ENCODE data around the gene HNRNPUL1. TPM values are rescaled to one million over a fixed set of nuclear protein-coding genes. Genes with fewer than 3 reads are reported as not detected.

The HNRNPUL1 gene
- total and polyA plus RNA-seq, 2 experiments from 2014 or later, result 204 to 207 TPM

- H3K27ac Mint-ChIP-seq, result no peak overlapping the region
- no peak for ATAC-seq
- peaks cover 3% of the 10 kb centered on the region for H3K27me3 Mint-ChIP-seq (ENCODE audit: insufficient read depth, low read depth, poor library complexity)
- no peaks in the 10 kb centered on the region for H3K36me3 Mint-ChIP-seq (ENCODE audit: low read depth)
- no peaks in the 10 kb centered on the region for H3K9me3 Mint-ChIP-seq
- Histone ChIP-seq H3K36me3 (ENCODE audit: insufficient read depth) (no peaks in the 10 kb centered on the region; the same call in none of the 2 replicates), H4K20me1 (replicated peaks; ENCODE audit: insufficient read depth) (no peaks in the 10 kb centered on the region), H3K79me2 (replicated peaks; ENCODE audit: insufficient read depth) (no peaks in the 10 kb centered on the region), H3K9me2 (ENCODE audit: insufficient read depth) (no peaks in the 10 kb centered on the region), H3K27ac (ENCODE audit: low read depth) (no peak overlapping the region), H3K4me2 (no peak overlapping the region), H3F3A (replicated peaks; ENCODE audit: low read depth) (0 out of 2 replicates have a peak, but pooled peaks cover 4% of the 10 kb centered on the region), H3K27me3 (ENCODE audit: insufficient read depth) (no peaks in the 10 kb centered on the region), H3K4me3 (no peak overlapping the region), H3K4me1 (ENCODE audit: insufficient read depth) (no peaks in the 10 kb centered on the region), H2AFZ (no peak overlapping the region)
- no peak for TF ChIP-seq ZNF331 (CRISPR knock-in tag; IDR thresholded peaks at IDR 0.05; ENCODE audit: low read depth)
- TF ChIP-seq CREB1 (CRISPR knock-in tag; IDR thresholded peaks at IDR 0.05; ENCODE audit: low read depth), result no peak
- TF ChIP-seq JUNB (IDR thresholded peaks at IDR 0.05; ENCODE audit: unreplicated experiment), result no peak
- no peak for TF ChIP-seq EZH2phosphoT487 (IDR thresholded peaks at IDR 0.05; ENCODE audit: unreplicated experiment)
- TF ChIP-seq, protein P1, sequence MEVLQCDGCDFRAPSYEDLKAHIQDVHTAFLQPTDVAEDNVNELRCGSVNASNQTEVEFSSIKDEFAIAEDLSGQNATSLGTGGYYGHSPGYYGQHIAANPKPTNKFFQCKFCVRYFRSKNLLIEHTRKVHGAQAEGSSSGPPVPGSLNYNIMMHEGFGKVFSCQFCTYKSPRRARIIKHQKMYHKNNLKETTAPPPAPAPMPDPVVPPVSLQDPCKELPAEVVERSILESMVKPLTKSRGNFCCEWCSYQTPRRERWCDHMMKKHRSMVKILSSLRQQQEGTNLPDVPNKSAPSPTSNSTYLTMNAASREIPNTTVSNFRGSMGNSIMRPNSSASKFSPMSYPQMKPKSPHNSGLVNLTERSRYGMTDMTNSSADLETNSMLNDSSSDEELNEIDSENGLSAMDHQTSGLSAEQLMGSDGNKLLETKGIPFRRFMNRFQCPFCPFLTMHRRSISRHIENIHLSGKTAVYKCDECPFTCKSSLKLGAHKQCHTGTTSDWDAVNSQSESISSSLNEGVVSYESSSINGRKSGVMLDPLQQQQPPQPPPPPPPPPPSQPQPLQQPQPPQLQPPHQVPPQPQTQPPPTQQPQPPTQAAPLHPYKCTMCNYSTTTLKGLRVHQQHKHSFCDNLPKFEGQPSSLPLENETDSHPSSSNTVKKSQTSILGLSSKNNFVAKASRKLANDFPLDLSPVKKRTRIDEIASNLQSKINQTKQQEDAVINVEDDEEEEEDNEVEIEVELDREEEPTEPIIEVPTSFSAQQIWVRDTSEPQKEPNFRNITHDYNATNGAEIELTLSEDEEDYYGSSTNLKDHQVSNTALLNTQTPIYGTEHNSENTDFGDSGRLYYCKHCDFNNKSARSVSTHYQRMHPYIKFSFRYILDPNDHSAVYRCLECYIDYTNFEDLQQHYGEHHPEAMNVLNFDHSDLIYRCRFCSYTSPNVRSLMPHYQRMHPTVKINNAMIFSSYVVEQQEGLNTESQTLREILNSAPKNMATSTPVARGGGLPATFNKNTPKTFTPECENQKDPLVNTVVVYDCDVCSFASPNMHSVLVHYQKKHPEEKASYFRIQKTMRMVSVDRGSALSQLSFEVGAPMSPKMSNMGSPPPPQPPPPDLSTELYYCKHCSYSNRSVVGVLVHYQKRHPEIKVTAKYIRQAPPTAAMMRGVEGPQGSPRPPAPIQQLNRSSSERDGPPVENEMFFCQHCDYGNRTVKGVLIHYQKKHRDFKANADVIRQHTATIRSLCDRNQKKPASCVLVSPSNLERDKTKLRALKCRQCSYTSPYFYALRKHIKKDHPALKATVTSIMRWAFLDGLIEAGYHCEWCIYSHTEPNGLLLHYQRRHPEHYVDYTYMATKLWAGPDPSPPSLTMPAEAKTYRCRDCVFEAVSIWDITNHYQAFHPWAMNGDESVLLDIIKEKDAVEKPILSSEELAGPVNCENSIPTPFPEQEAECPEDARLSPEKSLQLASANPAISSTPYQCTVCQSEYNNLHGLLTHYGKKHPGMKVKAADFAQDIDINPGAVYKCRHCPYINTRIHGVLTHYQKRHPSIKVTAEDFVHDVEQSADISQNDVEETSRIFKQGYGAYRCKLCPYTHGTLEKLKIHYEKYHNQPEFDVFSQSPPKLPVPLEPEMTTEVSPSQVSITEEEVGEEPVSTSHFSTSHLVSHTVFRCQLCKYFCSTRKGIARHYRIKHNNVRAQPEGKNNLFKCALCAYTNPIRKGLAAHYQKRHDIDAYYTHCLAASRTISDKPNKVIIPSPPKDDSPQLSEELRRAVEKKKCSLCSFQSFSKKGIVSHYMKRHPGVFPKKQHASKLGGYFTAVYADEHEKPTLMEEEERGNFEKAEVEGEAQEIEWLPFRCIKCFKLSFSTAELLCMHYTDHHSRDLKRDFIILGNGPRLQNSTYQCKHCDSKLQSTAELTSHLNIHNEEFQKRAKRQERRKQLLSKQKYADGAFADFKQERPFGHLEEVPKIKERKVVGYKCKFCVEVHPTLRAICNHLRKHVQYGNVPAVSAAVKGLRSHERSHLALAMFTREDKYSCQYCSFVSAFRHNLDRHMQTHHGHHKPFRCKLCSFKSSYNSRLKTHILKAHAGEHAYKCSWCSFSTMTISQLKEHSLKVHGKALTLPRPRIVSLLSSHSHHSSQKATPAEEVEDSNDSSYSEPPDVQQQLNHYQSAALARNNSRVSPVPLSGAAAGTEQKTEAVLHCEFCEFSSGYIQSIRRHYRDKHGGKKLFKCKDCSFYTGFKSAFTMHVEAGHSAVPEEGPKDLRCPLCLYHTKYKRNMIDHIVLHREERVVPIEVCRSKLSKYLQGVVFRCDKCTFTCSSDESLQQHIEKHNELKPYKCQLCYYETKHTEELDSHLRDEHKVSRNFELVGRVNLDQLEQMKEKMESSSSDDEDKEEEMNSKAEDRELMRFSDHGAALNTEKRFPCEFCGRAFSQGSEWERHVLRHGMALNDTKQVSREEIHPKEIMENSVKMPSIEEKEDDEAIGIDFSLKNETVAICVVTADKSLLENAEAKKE (CRISPR knock-in tag; IDR thresholded peaks at IDR 0.05), result no peak
- TF ChIP-seq, protein P2, sequence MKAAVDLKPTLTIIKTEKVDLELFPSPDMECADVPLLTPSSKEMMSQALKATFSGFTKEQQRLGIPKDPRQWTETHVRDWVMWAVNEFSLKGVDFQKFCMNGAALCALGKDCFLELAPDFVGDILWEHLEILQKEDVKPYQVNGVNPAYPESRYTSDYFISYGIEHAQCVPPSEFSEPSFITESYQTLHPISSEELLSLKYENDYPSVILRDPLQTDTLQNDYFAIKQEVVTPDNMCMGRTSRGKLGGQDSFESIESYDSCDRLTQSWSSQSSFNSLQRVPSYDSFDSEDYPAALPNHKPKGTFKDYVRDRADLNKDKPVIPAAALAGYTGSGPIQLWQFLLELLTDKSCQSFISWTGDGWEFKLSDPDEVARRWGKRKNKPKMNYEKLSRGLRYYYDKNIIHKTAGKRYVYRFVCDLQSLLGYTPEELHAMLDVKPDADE (IDR thresholded peaks at IDR 0.05), result no peak
- no peak for TF ChIP-seq NANOG (IDR thresholded peaks at IDR 0.05; ENCODE audit: borderline replicate concordance)
- TF ChIP-seq, protein P3, sequence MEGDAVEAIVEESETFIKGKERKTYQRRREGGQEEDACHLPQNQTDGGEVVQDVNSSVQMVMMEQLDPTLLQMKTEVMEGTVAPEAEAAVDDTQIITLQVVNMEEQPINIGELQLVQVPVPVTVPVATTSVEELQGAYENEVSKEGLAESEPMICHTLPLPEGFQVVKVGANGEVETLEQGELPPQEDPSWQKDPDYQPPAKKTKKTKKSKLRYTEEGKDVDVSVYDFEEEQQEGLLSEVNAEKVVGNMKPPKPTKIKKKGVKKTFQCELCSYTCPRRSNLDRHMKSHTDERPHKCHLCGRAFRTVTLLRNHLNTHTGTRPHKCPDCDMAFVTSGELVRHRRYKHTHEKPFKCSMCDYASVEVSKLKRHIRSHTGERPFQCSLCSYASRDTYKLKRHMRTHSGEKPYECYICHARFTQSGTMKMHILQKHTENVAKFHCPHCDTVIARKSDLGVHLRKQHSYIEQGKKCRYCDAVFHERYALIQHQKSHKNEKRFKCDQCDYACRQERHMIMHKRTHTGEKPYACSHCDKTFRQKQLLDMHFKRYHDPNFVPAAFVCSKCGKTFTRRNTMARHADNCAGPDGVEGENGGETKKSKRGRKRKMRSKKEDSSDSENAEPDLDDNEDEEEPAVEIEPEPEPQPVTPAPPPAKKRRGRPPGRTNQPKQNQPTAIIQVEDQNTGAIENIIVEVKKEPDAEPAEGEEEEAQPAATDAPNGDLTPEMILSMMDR (conservative IDR thresholded peaks at IDR 0.05; ENCODE audit: low read depth in 2 of 2), result no peak
- TF ChIP-seq, protein P4, sequence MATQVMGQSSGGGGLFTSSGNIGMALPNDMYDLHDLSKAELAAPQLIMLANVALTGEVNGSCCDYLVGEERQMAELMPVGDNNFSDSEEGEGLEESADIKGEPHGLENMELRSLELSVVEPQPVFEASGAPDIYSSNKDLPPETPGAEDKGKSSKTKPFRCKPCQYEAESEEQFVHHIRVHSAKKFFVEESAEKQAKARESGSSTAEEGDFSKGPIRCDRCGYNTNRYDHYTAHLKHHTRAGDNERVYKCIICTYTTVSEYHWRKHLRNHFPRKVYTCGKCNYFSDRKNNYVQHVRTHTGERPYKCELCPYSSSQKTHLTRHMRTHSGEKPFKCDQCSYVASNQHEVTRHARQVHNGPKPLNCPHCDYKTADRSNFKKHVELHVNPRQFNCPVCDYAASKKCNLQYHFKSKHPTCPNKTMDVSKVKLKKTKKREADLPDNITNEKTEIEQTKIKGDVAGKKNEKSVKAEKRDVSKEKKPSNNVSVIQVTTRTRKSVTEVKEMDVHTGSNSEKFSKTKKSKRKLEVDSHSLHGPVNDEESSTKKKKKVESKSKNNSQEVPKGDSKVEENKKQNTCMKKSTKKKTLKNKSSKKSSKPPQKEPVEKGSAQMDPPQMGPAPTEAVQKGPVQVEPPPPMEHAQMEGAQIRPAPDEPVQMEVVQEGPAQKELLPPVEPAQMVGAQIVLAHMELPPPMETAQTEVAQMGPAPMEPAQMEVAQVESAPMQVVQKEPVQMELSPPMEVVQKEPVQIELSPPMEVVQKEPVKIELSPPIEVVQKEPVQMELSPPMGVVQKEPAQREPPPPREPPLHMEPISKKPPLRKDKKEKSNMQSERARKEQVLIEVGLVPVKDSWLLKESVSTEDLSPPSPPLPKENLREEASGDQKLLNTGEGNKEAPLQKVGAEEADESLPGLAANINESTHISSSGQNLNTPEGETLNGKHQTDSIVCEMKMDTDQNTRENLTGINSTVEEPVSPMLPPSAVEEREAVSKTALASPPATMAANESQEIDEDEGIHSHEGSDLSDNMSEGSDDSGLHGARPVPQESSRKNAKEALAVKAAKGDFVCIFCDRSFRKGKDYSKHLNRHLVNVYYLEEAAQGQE (IDR thresholded peaks at IDR 0.05; ENCODE audit: unreplicated experiment), result no peak
- no peak for TF ChIP-seq ZNF114 (CRISPR knock-in tag; IDR thresholded peaks at IDR 0.05)
- no peak for TF ChIP-seq POLR2AphosphoS5 (IDR thresholded peaks at IDR 0.05; ENCODE audit: low read depth)
- TF ChIP-seq EZH2 (IDR thresholded peaks at IDR 0.05; ENCODE audit: low read depth, unreplicated experiment), result no peak
- no peak for TF ChIP-seq STAT1 (IDR thresholded peaks at IDR 0.05; ENCODE audit: unreplicated experiment)
- DNase-seq (ENCODE audit: low spot score), result no peak
- no peaks in the 10 kb centered on the region for H3K4me1 Mint-ChIP-seq
- H3K4me3 Mint-ChIP-seq, result no peak overlapping the region
Observed at GRCh38 chr19:41234512-41235168, 29.5 kb upstream of the HNRNPUL1 start.
